DOHH2 (cell line): ENCODE results near the gene PEMT.

Experiments used
- H3F3A ChIP-seq: fragments of 200-600 bp; sonication (generic), shearing (Covaris generic); 2 replicates; pipeline ENCODE4 v1.6.0; 2016; ENCODE audit warnings: antibody characterized with exemption, mild to moderate bottlenecking; ENCODE audit not compliant: control insufficient read depth, insufficient read depth
- H3K27ac ChIP-seq: fragments of 200-600 bp; sonication (generic); 2 replicates; pipeline ENCODE4 v1.5.1; 2014; ENCODE audit warnings: low read depth, mild to moderate bottlenecking, low read length, moderate library complexity
- H3K27me3 ChIP-seq: fragments of 200-600 bp; sonication (generic); 2 replicates; pipeline ENCODE4 v1.6.1; 2014; ENCODE audit warnings: mild to moderate bottlenecking, low read length, mixed read lengths; ENCODE audit not compliant: control insufficient read depth
- H3K36me3 ChIP-seq: fragments of 200-600 bp; sonication (generic); 2 replicates; pipeline ENCODE4 v1.6.1; 2014; ENCODE audit warnings: mild to moderate bottlenecking, low read length, moderate library complexity, mixed read lengths; ENCODE audit not compliant: control insufficient read depth
- H3K4me1 ChIP-seq: fragments of 200-600 bp; sonication (generic); 2 replicates; pipeline ENCODE4 v1.6.1; 2014; ENCODE audit warnings: mild to moderate bottlenecking, low read length, mixed read lengths; ENCODE audit not compliant: control insufficient read depth
- H3K4me2 ChIP-seq: fragments of 200-600 bp; sonication (generic); 2 replicates; pipeline ENCODE4 v1.6.0; 2014; ENCODE audit warnings: mild to moderate bottlenecking, low read length, moderate library complexity
- H3K4me3 ChIP-seq: fragments of 200-600 bp; sonication (generic); 2 replicates; pipeline ENCODE4 v1.5.1; 2014; ENCODE audit warnings: mild to moderate bottlenecking, low read length, mixed read lengths
- H3K79me2 ChIP-seq: fragments of 200-600 bp; sonication (generic); 2 replicates; pipeline ENCODE4 v1.6.1; 2014; ENCODE audit warnings: mild to moderate bottlenecking, low read length, mixed read lengths; ENCODE audit not compliant: control insufficient read depth
- H3K9me2 ChIP-seq: fragments of 200-600 bp; sonication (generic); replicated peaks from 2 replicates; pipeline ENCODE4 v1.6.1; 2014; ENCODE audit warnings: mild to moderate bottlenecking, low read length, mixed read lengths; ENCODE audit not compliant: control insufficient read depth
- H3K9me3 ChIP-seq: fragments of 200-600 bp; sonication (generic); 2 replicates; pipeline ENCODE4 v1.6.1; 2014; ENCODE audit warnings: antibody characterized with exemption, low read length, mixed read lengths; ENCODE audit not compliant: control insufficient read depth, insufficient read depth
- H4K20me1 ChIP-seq: fragments of 200-600 bp; sonication (generic); 2 replicates; pipeline ENCODE4 v1.6.0; 2014; ENCODE audit warnings: low read depth, mild to moderate bottlenecking, antibody characterized with exemption, low read length, moderate library complexity; ENCODE audit not compliant: control insufficient read depth, insufficient read depth
- EZH2phosphoT487 ChIP-seq: fragments of 200-600 bp; sonication (generic); IDR thresholded peaks from 2 replicates; pipeline ENCODE4 v1.6.1; 2017; ENCODE audit warnings: borderline replicate concordance, mild to moderate bottlenecking, antibody characterized with exemption, low read length, moderate library complexity, mixed read lengths
- TF ChIP-seq, protein P1 (sequence below): fragments of 200-600 bp; sonication (generic); IDR thresholded peaks from one replicate; pipeline ENCODE4 v1.5.1; 2014; ENCODE audit warnings: antibody characterized with exemption, mild to moderate bottlenecking, low read depth, low read length; ENCODE audit not compliant: poor library complexity, severe bottlenecking

Gene PEMT

DNA sequence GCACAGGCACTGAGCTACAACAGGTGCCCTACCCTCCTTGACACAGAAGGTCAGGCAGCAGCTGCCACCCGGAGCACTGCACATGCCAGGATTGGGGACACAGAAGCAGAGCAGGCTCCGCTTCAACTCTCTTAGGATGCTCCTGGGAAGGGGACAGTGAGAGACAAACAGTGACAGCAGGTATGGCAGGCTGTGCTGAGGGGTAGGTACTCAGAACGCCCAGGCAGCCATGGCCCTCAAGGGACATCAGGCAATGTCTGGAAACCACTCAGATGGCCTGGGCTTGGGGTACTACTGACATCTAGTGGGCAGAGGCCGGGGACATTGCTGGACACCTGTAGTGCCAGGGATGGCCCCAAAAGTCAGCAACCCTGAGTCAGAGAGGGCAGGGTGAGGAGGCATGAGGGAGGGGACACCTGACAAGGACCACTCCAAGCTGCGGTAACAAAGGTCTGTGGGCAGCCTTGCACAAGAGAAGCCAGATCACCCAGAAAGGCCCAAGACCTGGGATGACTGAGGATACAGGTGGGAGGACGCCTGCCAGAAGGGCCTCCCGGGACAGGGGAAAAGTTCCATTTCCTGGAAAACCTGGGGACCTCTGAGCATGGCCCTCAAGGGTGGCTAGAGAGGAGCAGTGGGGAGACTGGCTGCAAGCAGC lies 21.2 kb downstream of the PEMT start:
- no peaks in the 10 kb centered on the region for H3K4me1 ChIP-seq
- no peaks in the 10 kb centered on the region for H3K79me2 ChIP-seq
- H3K36me3 ChIP-seq = no peaks in the 10 kb centered on the region
- H3F3A ChIP-seq = no peaks in the 10 kb centered on the region
- TF ChIP-seq EZH2phosphoT487 = no peak
- TF ChIP-seq, protein P1, sequence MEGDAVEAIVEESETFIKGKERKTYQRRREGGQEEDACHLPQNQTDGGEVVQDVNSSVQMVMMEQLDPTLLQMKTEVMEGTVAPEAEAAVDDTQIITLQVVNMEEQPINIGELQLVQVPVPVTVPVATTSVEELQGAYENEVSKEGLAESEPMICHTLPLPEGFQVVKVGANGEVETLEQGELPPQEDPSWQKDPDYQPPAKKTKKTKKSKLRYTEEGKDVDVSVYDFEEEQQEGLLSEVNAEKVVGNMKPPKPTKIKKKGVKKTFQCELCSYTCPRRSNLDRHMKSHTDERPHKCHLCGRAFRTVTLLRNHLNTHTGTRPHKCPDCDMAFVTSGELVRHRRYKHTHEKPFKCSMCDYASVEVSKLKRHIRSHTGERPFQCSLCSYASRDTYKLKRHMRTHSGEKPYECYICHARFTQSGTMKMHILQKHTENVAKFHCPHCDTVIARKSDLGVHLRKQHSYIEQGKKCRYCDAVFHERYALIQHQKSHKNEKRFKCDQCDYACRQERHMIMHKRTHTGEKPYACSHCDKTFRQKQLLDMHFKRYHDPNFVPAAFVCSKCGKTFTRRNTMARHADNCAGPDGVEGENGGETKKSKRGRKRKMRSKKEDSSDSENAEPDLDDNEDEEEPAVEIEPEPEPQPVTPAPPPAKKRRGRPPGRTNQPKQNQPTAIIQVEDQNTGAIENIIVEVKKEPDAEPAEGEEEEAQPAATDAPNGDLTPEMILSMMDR = no peak
- H4K20me1 ChIP-seq = peaks cover 4% of the 10 kb centered on the region; the same call in 1 of the 2 replicates
- H3K27ac ChIP-seq = no peak overlapping the region
- H3K27me3 ChIP-seq = no peaks in the 10 kb centered on the region
- H3K4me3 ChIP-seq = no peak overlapping the region
- no peak overlapping the region for H3K4me2 ChIP-seq
- H3K9me3 ChIP-seq = no peaks in the 10 kb centered on the region
- no peaks in the 10 kb centered on the region for H3K9me2 ChIP-seq

DNA sequence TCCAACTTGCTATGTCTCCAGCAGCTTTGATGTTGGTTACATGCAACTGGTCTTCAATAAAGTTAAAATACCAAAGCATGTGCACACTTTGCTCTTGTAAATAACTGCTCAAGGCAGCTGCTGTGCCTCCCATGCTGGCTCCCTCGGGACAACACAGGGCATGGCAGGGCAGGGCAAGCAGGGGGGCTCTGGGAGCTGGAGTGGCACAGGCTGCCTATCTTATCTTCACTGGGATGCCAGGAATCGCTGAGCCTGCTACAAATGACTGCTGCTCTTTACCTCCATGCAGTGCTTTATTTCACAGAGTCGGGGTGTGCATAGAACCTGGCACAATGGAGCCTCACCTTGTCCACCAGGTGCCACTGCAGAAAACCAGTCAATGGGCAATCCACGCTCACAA lies 21.8 kb downstream of the PEMT start:
- Histone ChIP-seq H4K20me1 (peaks cover 4% of the 10 kb centered on the region; the same call in 1 of the 2 replicates), H3K4me2 (no peak overlapping the region), H3K36me3 (no peaks in the 10 kb centered on the region), H3K27me3 (no peaks in the 10 kb centered on the region), H3K4me3 (no peak overlapping the region), H3K4me1 (no peaks in the 10 kb centered on the region), H3K9me2 (no peaks in the 10 kb centered on the region), H3F3A (no peaks in the 10 kb centered on the region), H3K79me2 (no peaks in the 10 kb centered on the region), H3K27ac (no peak overlapping the region), H3K9me3 (no peaks in the 10 kb centered on the region)
- no peak for TF ChIP-seq EZH2phosphoT487
- TF ChIP-seq, protein P1 = no peak

DNA sequence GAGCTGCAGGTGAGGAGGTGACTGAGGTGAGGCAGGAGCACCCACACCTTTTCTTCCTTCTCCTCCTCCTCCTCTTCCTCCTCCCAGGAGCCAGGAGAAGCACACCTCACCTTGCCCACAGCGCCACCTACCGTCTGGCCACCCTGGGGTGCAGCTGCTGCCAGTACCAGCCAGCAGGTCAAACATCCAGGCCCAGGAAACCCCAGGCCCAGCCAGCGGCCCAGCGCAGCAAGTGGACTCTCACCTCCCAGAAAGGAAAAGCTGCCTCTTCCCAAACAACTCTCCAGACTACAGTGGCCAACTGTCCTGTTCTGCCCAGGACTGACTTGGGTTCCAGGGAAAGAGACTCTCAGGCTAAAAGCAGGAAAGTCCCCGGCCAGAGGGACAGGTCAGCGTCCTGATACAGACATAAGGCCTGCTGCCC lies 22.7 kb downstream of the PEMT start:
- no peak overlapping the region for H3K4me3 ChIP-seq
- H3K4me1 ChIP-seq = no peaks in the 10 kb centered on the region
- peaks cover 4% of the 10 kb centered on the region; the same call in 1 of the 2 replicates for H4K20me1 ChIP-seq
- H3K27ac ChIP-seq = no peak overlapping the region
- no peaks in the 10 kb centered on the region for H3K27me3 ChIP-seq
- TF ChIP-seq EZH2phosphoT487 = no peak
- TF ChIP-seq, protein P1 = peak; percentile 94
- H3K9me2 ChIP-seq = no peaks in the 10 kb centered on the region
- H3K36me3 ChIP-seq = no peaks in the 10 kb centered on the region
- no peaks in the 10 kb centered on the region for H3K79me2 ChIP-seq
- H3K9me3 ChIP-seq = no peaks in the 10 kb centered on the region
- no peak overlapping the region for H3K4me2 ChIP-seq
- no peaks in the 10 kb centered on the region for H3F3A ChIP-seq
